Endothelial cell of umbilical vein (primary cell): ENCODE data around the gene ULK4. TPM values are rescaled to one million over a fixed set of nuclear protein-coding genes. Genes with fewer than 3 reads are reported as not detected.

Experiments used
- BruUV-seq: library from RNA; stranded (reverse); fragments of 400-500 nt; replicated peaks from 2 replicates; lab custom pipeline; 2021; lab: Mats Ljungman, UMichigan
- CTCF ChIA-PET: fragments of 300-600, 350-600 bp; sonication (Branson Sonifier 250); formaldehyde crosslinking; loops from one replicate; lab custom pipeline; 2021; ENCODE audit warnings: antibody characterized with exemption, inconsistent platforms; lab: Charles Lee
- POLR2A ChIA-PET: fragments of 300-600, 350-600 bp; sonication (Branson Sonifier 250); formaldehyde crosslinking; loops from one replicate; lab custom pipeline; 2021; ENCODE audit warnings: antibody characterized with exemption, inconsistent platforms; lab: Charles Lee
- DNase-seq: peaks from one replicate; pipeline ENCODE4 v3.0.0-alpha.2; 2011; ENCODE audit warnings: low read depth, low spot score
- FAIRE-seq: peaks from 2 replicates; lab custom pipeline; 2011; peaks lifted over from hg19 to GRCh38; lab: Jason Lieb, UNC
- H2AFZ ChIP-seq: 2 replicates; pipeline ENCODE4 v1.6.0; 2012; ENCODE audit warnings: low read depth, low read length, control low read depth, inconsistent platforms
- H3K27ac ChIP-seq: 2 replicates; pipeline ENCODE4 v1.5.1; 2011; ENCODE audit warnings: low read depth, mild to moderate bottlenecking, control low read depth, low read length, moderate library complexity; ENCODE audit not compliant: insufficient read depth
- H3K27me3 ChIP-seq, 2 experiments: 2 replicates each; pipeline versions ENCODE4 v1.6.0 to v1.6.1; 2011; ENCODE audit warnings: low read length in 2 of 2, mixed read lengths in 1 of 2; ENCODE audit not compliant: control insufficient read depth in 2 of 2, insufficient read depth in 2 of 2
- H3K36me3 ChIP-seq, 2 experiments: 2 replicates in 1 of 2; 3 replicates in 1 of 2; pipeline ENCODE4 v1.5.1; 2011; ENCODE audit warnings: low read length in 2 of 2, mild to moderate bottlenecking in 1 of 2, moderate library complexity in 1 of 2; ENCODE audit not compliant: control insufficient read depth in 2 of 2, insufficient read depth in 2 of 2; ENCODE audit errors: extremely low read depth in 1 of 2
- H3K4me1 ChIP-seq: 3 replicates; pipeline ENCODE4 v1.5.1; 2011; ENCODE audit warnings: mild to moderate bottlenecking, low read length; ENCODE audit not compliant: control insufficient read depth, insufficient read depth; ENCODE audit errors: extremely low read depth
- H3K4me2 ChIP-seq: 2 replicates; pipeline ENCODE4 v1.6.1; 2011; ENCODE audit warnings: low read length, control low read depth, mixed read lengths; ENCODE audit not compliant: insufficient read depth
- H3K4me3 ChIP-seq, 3 experiments: fragments of 200-600 bp in 1 of 3; sonication (generic), shearing (Covaris generic) in 1 of 3; replicated peaks in 1 of 3; 2 replicates each; pipeline ENCODE4 v1.5.1; 2011 to 2016; ENCODE audit warnings: control low read depth in 3 of 3, low read length in 3 of 3, mild to moderate bottlenecking in 2 of 3, inconsistent platforms in 1 of 3, low read depth in 1 of 3, moderate library complexity in 1 of 3; ENCODE audit not compliant: insufficient read depth in 1 of 3
- H3K79me2 ChIP-seq: 2 replicates; pipeline ENCODE4 v1.6.0; 2012; ENCODE audit warnings: low read length, inconsistent platforms; ENCODE audit not compliant: control insufficient read depth, insufficient read depth
- H3K9ac ChIP-seq: replicated peaks from 2 replicates; pipeline ENCODE3; 2011; ENCODE audit warnings: low read length, control low read depth; ENCODE audit not compliant: insufficient read depth; ENCODE audit errors: extremely low read depth
- H3K9me1 ChIP-seq: replicated peaks from 3 replicates; pipeline ENCODE4 v1.6.0; 2011; ENCODE audit warnings: mild to moderate bottlenecking, low read length; ENCODE audit not compliant: control insufficient read depth, insufficient read depth; ENCODE audit errors: extremely low read depth
- H3K9me3 ChIP-seq: replicated peaks from 2 replicates; pipeline ENCODE4 v1.5.1; 2012; ENCODE audit warnings: low read length, inconsistent platforms; ENCODE audit not compliant: control insufficient read depth, insufficient read depth
- H4K20me1 ChIP-seq: replicated peaks from 2 replicates; pipeline ENCODE3; 2011; ENCODE audit warnings: mild to moderate bottlenecking, low read length; ENCODE audit not compliant: control insufficient read depth, insufficient read depth; ENCODE audit errors: extremely low read depth
- CTCF ChIP-seq, 2 donors: IDR thresholded peaks; 1 replicate in 1 of 2; 2 replicates in 1 of 2; pipeline ENCODE4 v1.5.1; 2011; ENCODE audit warnings: low read length in 2 of 2, mild to moderate bottlenecking in 2 of 2, moderate library complexity in 2 of 2, control low read depth in 1 of 2, inconsistent platforms in 1 of 2, low read depth in 1 of 2; ENCODE audit not compliant: insufficient read depth in 1 of 2; ENCODE audit errors: extremely low read depth in 1 of 2
- EZH2 ChIP-seq: IDR thresholded peaks from 2 replicates; pipeline ENCODE4 v1.6.1; 2012; ENCODE audit warnings: borderline replicate concordance, low read depth, mild to moderate bottlenecking, moderate library complexity, low read length, inconsistent platforms; ENCODE audit not compliant: severe bottlenecking
- FOS ChIP-seq: IDR thresholded peaks from 2 replicates; pipeline ENCODE4 v1.6.1; 2011; ENCODE audit warnings: mild to moderate bottlenecking, low read length, moderate library complexity, borderline replicate concordance; ENCODE audit not compliant: insufficient read depth
- GATA2 ChIP-seq: IDR thresholded peaks from 2 replicates; pipeline ENCODE4 v1.7.0; 2011; ENCODE audit warnings: low read depth, mild to moderate bottlenecking, moderate library complexity, mixed read lengths, low read length; ENCODE audit not compliant: insufficient read length, insufficient read depth
- JUN ChIP-seq: IDR thresholded peaks from 2 replicates; pipeline ENCODE4 v1.6.1; 2011; ENCODE audit warnings: borderline replicate concordance, low read depth; ENCODE audit not compliant: insufficient read length, insufficient read depth
- MYC ChIP-seq: IDR thresholded peaks from one replicate; pipeline ENCODE4 v1.6.1; 2011; ENCODE audit warnings: mild to moderate bottlenecking, low read depth, low read length
- POLR2A ChIP-seq: IDR thresholded peaks from 2 replicates; pipeline ENCODE4 v1.6.1; 2012; ENCODE audit warnings: low read depth, mild to moderate bottlenecking, control low read depth, low read length
- POLR2AphosphoS5 ChIP-seq: IDR thresholded peaks from 2 replicates; pipeline ENCODE4 v1.6.1; 2012; ENCODE audit warnings: low read depth, mild to moderate bottlenecking, control low read depth, low read length, moderate library complexity; ENCODE audit not compliant: insufficient read depth
- dilution Hi-C: fragments of 300-500 bp; cut with MboI; formaldehyde crosslinking; loops from one replicate; pipeline ENCODE4 v1.15.0; 2019; ENCODE audit warnings: low sequenced_read_pairs; ENCODE audit not compliant: extremely low pct_ligation_motif_present
- intact Hi-C: fragments of 100-400 bp; cut with micrococcal nuclease; formaldehyde crosslinking; loops from one replicate; pipeline ENCODE4 v1.10.0; 2022
- polyA plus RNA-seq, 4 experiments: library from polyadenylated mRNA; depleted of rRNA in 3 of 4; stranded (reverse) in 3 of 4; unstranded in 1 of 4; fragments of >200 nt; gene quantifications; 2 replicates each; pipeline versions ENCODE4 v1.2.1 to v1.2.3, GENCODE V29; 2011 to 2012; ENCODE audit warnings: missing spikeins in 1 of 4
- total RNA-seq: library from RNA; stranded (reverse); gene quantifications from 2 replicates; pipeline ENCODE4 v1.2.3, GENCODE V29; 2021
- TF ChIP-seq, protein P1 (sequence below): IDR thresholded peaks from 2 replicates; pipeline ENCODE4 v1.6.1; 2011; ENCODE audit not compliant: insufficient read depth, insufficient read length

Gene ULK4
- total and polyA plus RNA-seq, 2 donors (not counting 3 experiments of a cell fraction or from before 2014, with no cell fraction given) = 3.3 to 16.0 TPM

- Histone ChIP-seq H3K9me3 (no peaks in the 10 kb centered on the region), H3K79me2 (no peaks in the 10 kb centered on the region), H3K27ac (no peak overlapping the region), H2AFZ (no peak overlapping the region), H3K9ac (no peak overlapping the region), H3K4me3 (no peak overlapping the region), H3K4me2 (no peak overlapping the region), H3K9me1 (no peaks in the 10 kb centered on the region), H3K4me1 (no peaks in the 10 kb centered on the region), H3K27me3 (no peaks in the 10 kb centered on the region), H3K36me3 (no peaks in the 10 kb centered on the region), H4K20me1 (no peaks in the 10 kb centered on the region)
- TF ChIP-seq EZH2 (no peak), FOS (no peak), JUN (no peak), GATA2 (no peak), POLR2A (no peak), CTCF (IDR thresholded peaks at IDR 0.05; ENCODE audit: extremely low read depth in 1 of 2, insufficient read depth in 1 of 2, low read depth in 1 of 2, low read length in 2 of 2) (no peak), MYC (no peak), POLR2AphosphoS5 (no peak)
- TF ChIP-seq, protein P1, sequence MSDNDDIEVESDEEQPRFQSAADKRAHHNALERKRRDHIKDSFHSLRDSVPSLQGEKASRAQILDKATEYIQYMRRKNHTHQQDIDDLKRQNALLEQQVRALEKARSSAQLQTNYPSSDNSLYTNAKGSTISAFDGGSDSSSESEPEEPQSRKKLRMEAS = no peak
- FAIRE-seq (no peak), DNase-seq (no peak)
- intact Hi-C loops = no loop called here
- BruUV-seq = no TSS peak
- dilution Hi-C loops = no loop called here
- CTCF ChIA-PET = interaction anchor here (1.2 kb wide), 1 partner anchor 8 kb away, joined by 4 read pairs; no protein-coding TSS in a partner anchor
- POLR2A ChIA-PET = no interaction called here
Measured at GRCh38 chr3:41640076-41640475, 321.8 kb downstream of the ULK4 start.
